Measurements from ENCODE around the gene CNP.

CNP gene

DNA sequence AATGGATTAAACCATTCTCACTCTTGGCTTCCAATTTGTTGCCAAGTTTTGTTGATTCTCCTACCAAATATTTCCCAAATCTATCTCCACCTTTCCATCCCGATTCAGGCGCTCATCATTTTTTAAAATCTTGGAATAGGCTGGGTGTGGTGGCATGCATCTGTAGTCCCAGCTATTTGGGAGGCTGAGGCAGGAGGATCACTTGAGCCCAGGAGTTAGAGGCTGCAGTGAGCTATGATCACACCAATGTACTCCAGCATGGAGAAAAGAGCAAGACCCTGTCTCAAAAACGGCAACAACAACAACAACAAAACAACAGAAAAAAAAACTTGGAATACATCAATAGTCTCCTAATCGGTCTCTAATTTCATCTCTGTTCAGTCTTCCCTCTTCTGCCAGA, 52.4 kb downstream of the CNP start:
- no peak for TF ChIP-seq TAF1 (IDR thresholded peaks at IDR 0.05; ENCODE audit: borderline replicate concordance, insufficient read depth, low read length)
- TF ChIP-seq POLR2AphosphoS5 (IDR thresholded peaks at IDR 0.05; ENCODE audit: low read depth, low read length), result no peak
- TF ChIP-seq, protein P1, sequence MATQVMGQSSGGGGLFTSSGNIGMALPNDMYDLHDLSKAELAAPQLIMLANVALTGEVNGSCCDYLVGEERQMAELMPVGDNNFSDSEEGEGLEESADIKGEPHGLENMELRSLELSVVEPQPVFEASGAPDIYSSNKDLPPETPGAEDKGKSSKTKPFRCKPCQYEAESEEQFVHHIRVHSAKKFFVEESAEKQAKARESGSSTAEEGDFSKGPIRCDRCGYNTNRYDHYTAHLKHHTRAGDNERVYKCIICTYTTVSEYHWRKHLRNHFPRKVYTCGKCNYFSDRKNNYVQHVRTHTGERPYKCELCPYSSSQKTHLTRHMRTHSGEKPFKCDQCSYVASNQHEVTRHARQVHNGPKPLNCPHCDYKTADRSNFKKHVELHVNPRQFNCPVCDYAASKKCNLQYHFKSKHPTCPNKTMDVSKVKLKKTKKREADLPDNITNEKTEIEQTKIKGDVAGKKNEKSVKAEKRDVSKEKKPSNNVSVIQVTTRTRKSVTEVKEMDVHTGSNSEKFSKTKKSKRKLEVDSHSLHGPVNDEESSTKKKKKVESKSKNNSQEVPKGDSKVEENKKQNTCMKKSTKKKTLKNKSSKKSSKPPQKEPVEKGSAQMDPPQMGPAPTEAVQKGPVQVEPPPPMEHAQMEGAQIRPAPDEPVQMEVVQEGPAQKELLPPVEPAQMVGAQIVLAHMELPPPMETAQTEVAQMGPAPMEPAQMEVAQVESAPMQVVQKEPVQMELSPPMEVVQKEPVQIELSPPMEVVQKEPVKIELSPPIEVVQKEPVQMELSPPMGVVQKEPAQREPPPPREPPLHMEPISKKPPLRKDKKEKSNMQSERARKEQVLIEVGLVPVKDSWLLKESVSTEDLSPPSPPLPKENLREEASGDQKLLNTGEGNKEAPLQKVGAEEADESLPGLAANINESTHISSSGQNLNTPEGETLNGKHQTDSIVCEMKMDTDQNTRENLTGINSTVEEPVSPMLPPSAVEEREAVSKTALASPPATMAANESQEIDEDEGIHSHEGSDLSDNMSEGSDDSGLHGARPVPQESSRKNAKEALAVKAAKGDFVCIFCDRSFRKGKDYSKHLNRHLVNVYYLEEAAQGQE (IDR thresholded peaks at IDR 0.05; ENCODE audit: insufficient read depth in 1 of 2, low read depth in 2 of 2, low read length in 2 of 2), result no peak
- TF ChIP-seq FOXP2 (optimal IDR thresholded peaks at IDR 0.05; ENCODE audit: borderline replicate concordance, extremely low read depth, extremely low read length, insufficient read depth), result no peak
- TF ChIP-seq SIN3A (IDR thresholded peaks at IDR 0.05; ENCODE audit: borderline replicate concordance, insufficient read depth, low read length), result no peak

DNA sequence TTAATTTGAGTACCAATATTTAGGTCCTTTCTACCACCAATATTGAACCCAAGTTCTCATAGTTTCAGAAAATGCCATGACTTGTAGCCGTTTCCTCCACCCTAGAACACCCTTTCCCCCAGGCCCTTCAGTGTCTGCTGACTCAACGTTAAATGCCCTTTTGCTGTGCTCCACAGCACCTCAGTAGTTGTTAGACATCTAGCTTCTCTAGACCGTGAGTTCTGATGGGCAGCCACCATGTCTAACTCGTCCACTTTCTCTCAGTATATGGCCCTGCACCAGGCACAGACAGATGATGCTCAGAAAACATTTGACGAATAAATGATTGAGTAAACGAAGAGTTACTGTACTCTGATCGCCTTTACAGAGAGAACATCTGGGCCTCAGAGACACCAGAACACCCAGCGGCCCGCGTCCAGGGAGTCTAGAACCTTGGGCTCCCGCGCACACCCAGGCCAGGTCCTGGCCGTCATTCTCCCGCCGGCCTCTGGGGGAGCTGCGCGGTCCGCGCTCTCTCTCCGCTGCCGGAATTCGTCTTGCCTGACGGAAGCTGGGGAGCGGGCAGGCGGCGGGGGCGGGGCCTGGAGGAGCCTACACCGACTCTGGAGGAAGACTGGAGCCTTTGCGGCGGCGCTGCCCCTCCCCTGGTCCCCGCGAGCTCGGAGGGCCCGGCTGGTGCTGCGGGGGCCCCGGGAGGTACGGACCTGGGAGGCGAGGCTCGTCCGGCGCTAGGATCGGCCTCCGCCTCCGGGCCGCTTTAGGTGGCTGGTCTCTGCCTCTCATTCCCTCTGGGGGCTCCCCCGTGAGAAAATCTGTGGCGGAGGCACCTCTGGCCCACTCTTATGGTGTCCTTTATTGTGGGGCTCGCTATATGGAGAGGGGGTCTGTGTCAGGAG, 53.2 kb downstream of the CNP start, which contains the start of gene NKIRAS2:
NKIRAS2 (plus strand) TSS at position 582 of the 896 bp plus-strand sequence. CDS start 1,488 bp downstream, outside the sequence.
- TF ChIP-seq SIN3A (IDR thresholded peaks at IDR 0.05; ENCODE audit: borderline replicate concordance, insufficient read depth, low read length), result peak; percentile 52; the same call in 1 of the 2 replicates
- peak; percentile 93 for TF ChIP-seq POLR2AphosphoS5 (IDR thresholded peaks at IDR 0.05; ENCODE audit: low read depth, low read length)
- TF ChIP-seq, protein P1 (IDR thresholded peaks at IDR 0.05; ENCODE audit: insufficient read depth in 1 of 2, low read depth in 2 of 2, low read length in 2 of 2), result peak; percentile 49 to 60; a peak in 1 of 4 replicates
- TF ChIP-seq TAF1 (IDR thresholded peaks at IDR 0.05; ENCODE audit: borderline replicate concordance, insufficient read depth, low read length), result peak; percentile 83
- TF ChIP-seq FOXP2 (optimal IDR thresholded peaks at IDR 0.05; ENCODE audit: borderline replicate concordance, extremely low read depth, extremely low read length, insufficient read depth), result no peak

DNA sequence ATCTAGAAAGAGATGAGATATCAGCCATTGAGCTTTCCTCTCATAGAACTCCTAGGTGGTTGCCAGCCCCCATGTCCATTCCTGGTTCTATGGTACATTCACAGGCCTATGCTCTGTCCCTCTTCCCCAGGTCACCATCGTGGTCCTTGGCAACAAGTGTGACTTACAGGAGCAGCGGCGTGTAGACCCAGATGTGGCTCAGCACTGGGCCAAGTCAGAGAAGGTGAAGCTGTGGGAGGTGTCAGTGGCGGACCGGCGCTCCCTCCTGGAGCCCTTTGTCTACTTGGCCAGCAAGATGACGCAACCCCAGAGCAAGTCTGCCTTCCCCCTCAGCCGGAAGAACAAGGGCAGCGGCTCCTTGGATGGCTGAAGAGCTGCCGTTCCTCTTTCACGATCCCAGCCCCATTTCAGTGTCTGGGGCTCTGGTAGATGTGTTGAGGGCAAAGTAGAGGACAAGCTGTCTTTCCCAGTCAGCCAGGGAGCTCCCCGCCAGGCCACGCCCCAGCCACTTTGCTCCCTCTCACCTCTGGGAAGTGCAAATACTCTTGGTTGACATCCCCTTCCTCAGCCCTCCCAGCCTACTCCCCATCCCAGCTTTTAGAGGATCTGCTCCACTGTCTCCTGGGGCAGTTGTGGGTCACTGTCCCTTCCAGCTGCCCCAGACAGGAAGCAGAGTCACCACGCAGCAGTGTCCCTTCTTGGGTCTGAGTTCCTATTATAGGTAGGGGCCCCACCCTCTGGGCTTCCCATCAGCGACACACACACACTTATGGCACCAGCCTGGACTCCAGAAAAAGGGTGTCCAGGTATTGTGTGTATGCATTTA, 57.1 kb downstream of the CNP start:
- peak; percentile 39 for TF ChIP-seq FOXP2 (optimal IDR thresholded peaks at IDR 0.05; ENCODE audit: borderline replicate concordance, extremely low read depth, extremely low read length, insufficient read depth)
- TF ChIP-seq, protein P1 (IDR thresholded peaks at IDR 0.05; ENCODE audit: insufficient read depth in 1 of 2, low read depth in 2 of 2, low read length in 2 of 2), result no peak

DNA sequence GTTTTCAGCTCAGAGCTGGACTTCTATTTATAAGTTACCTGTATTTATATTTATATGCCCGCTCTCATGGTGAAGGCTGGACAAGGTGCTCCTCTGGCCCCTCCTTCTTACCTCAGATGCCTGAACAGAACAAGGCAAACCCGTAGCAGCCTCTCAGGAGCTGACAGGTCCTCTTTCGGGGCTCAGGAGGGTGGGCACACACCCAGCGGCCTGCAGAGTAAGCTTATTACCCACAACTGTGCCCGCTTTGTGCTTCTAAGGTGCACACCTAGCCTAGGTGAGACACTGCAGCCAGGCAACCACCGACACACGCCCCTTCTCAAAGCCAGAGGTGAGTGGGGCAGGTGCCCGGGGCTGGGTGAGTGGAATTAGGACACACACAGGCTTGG, 58.6 kb downstream of the CNP start:
- TF ChIP-seq FOXP2 (optimal IDR thresholded peaks at IDR 0.05; ENCODE audit: borderline replicate concordance, extremely low read depth, extremely low read length, insufficient read depth) (no peak), SIN3A (IDR thresholded peaks at IDR 0.05; ENCODE audit: borderline replicate concordance, insufficient read depth, low read length) (no peak), POLR2AphosphoS5 (IDR thresholded peaks at IDR 0.05; ENCODE audit: low read depth, low read length) (no peak; the same call in 1 of the 2 replicates), TAF1 (IDR thresholded peaks at IDR 0.05; ENCODE audit: borderline replicate concordance, insufficient read depth, low read length) (no peak)
- TF ChIP-seq, protein P1 (IDR thresholded peaks at IDR 0.05; ENCODE audit: insufficient read depth in 1 of 2, low read depth in 2 of 2, low read length in 2 of 2), result no peak
